ENCODE results near the gene HOXA13. TPM values are rescaled to one million over a fixed set of nuclear protein-coding genes. Genes with fewer than 3 reads are reported as not detected.

HOXA13 gene
- total RNA-seq, 3 donors from 2014 or later (not counting 1 experiment from before 2014, with no cell fraction given) = not detected

- H3K27me3 Mint-ChIP-seq (ENCODE audit: low read depth in 2 of 2) = peaks cover 67 to 69% of the 10 kb centered on the region in 2 donors
- Histone ChIP-seq H3K4me3 (ENCODE audit: low read length) (no peak overlapping the region), H3K9me3 (ENCODE audit: control insufficient read depth, insufficient read depth, low read length) (no peaks in the 10 kb centered on the region), H3K4me1 (ENCODE audit: control insufficient read depth, insufficient read depth, low read length) (peaks cover 26% of the 10 kb centered on the region), H3K27me3 (ENCODE audit: control insufficient read depth, insufficient read depth, low read length) (peaks cover 70% of the 10 kb centered on the region), H3K36me3 (ENCODE audit: control insufficient read depth, insufficient read depth, low read length) (no peaks in the 10 kb centered on the region), H3K27ac (ENCODE audit: low read length) (no peak overlapping the region)
- no peak for ATAC-seq
- no peaks in the 10 kb centered on the region for H3K36me3 Mint-ChIP-seq
- DNase-seq = no peak
- TF ChIP-seq CTCF (IDR thresholded peaks at IDR 0.05) = no peak
- H3K27ac Mint-ChIP-seq = no peak overlapping the region
- intact Hi-C loops (cut with micrococcal nuclease) = loop anchor here (5.0 to 10.0 kb wide), 3 partner anchors 38 to 1383 kb away; partner anchors contain the start of genes HOXA13 and HOXA9
- peak overlapping the region; percentile 17 for H3K4me3 Mint-ChIP-seq
- peaks cover 0 to 5% of the 10 kb centered on the region in 2 donors for H3K4me1 Mint-ChIP-seq
- no peaks in the 10 kb centered on the region for H3K9me3 Mint-ChIP-seq
- 6% methylated on average over 17 of the region's 18 CpGs for WGBS (ENCODE audit: insufficient coverage)
Observed at GRCh38 chr7:27240015-27240731, 40.3 kb upstream of the HOXA13 start.

DNA sequence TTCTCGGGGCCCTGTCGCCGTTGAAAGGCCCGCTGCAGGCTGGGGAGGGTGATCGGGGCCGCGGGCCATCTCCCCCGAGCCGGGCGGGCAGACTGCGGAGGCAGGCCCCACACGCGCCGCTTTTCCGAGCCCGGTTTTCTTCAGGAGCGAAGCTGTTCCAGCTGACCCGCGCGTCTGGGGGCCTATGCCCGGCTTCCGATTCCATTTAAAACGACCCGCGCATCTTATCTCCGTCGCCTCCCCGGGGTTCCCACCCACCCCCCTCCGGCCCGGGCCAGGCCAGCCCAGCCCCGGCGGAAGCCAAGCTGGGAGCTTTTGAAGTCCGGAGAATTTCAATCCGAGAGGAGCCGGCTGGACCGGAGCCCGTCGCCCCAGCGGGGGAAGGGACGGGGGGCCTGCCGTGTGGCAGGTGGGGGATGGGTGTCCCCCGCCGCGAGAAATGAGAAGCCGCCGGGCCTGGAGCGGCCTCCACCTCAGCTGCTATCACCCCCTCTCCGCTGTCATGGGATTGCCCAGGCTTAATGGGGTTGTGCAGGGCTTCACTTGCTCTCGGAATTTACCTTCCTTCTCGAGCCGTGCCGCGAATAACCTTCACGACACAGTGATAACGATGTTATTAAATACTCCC, 39.6 kb upstream of the HOXA13 start:
- Mint-ChIP-seq H3K4me3 (peak overlapping the region; percentile 17), H3K27ac (no peak overlapping the region), H3K9me3 (no peaks in the 10 kb centered on the region), H3K4me1 (peaks cover 0 to 5% of the 10 kb centered on the region in 2 donors), H3K36me3 (no peaks in the 10 kb centered on the region), H3K27me3 (ENCODE audit: low read depth in 2 of 2) (peaks cover 60 to 67% of the 10 kb centered on the region in 2 donors)
- H3K4me1 ChIP-seq (ENCODE audit: control insufficient read depth, insufficient read depth, low read length) = peaks cover 27% of the 10 kb centered on the region
- H3K27me3 ChIP-seq (ENCODE audit: control insufficient read depth, insufficient read depth, low read length) = peaks cover 64% of the 10 kb centered on the region
- intact Hi-C loops (cut with micrococcal nuclease) = loop anchor here (5.0 to 10.0 kb wide), 3 partner anchors 37 to 1382 kb away; partner anchors contain the start of genes HOXA13 and HOXA9
- H3K27ac ChIP-seq (ENCODE audit: low read length) = no peak overlapping the region
- H3K9me3 ChIP-seq (ENCODE audit: control insufficient read depth, insufficient read depth, low read length) = no peaks in the 10 kb centered on the region
- H3K36me3 ChIP-seq (ENCODE audit: control insufficient read depth, insufficient read depth, low read length) = no peaks in the 10 kb centered on the region
- DNase-seq = no peak
- no peak overlapping the region for H3K4me3 ChIP-seq (ENCODE audit: low read length)
- WGBS (ENCODE audit: insufficient coverage) = 5% methylated on average over 55 of the region's 55 CpGs
- TF ChIP-seq CTCF (IDR thresholded peaks at IDR 0.05) = no peak
- peak in 1 of 3 donors; percentile 43 for ATAC-seq

GRCh38 chr7:27238979-27239386, 39.1 kb upstream of the HOXA13 start:
- Histone ChIP-seq H3K27me3 (ENCODE audit: control insufficient read depth, insufficient read depth, low read length) (peaks cover 59% of the 10 kb centered on the region), H3K4me3 (ENCODE audit: low read length) (no peak overlapping the region), H3K36me3 (ENCODE audit: control insufficient read depth, insufficient read depth, low read length) (no peaks in the 10 kb centered on the region), H3K4me1 (ENCODE audit: control insufficient read depth, insufficient read depth, low read length) (peaks cover 27% of the 10 kb centered on the region), H3K27ac (ENCODE audit: low read length) (no peak overlapping the region), H3K9me3 (ENCODE audit: control insufficient read depth, insufficient read depth, low read length) (no peaks in the 10 kb centered on the region)
- peaks cover 61 to 67% of the 10 kb centered on the region in 2 donors for H3K27me3 Mint-ChIP-seq (ENCODE audit: low read depth in 2 of 2)
- no peaks in the 10 kb centered on the region for H3K9me3 Mint-ChIP-seq
- H3K4me1 Mint-ChIP-seq = peaks cover 0 to 5% of the 10 kb centered on the region in 2 donors
- DNase-seq = no peak
- intact Hi-C loops (cut with micrococcal nuclease) = no loop called here
- WGBS (ENCODE audit: insufficient coverage) = 30% methylated on average over 15 of the region's 15 CpGs
- H3K27ac Mint-ChIP-seq = no peak overlapping the region
- H3K36me3 Mint-ChIP-seq = no peaks in the 10 kb centered on the region
- no peak for ATAC-seq
- peak overlapping the region; percentile 17 for H3K4me3 Mint-ChIP-seq
- TF ChIP-seq CTCF (IDR thresholded peaks at IDR 0.05) = no peak

Data from natural killer cell (primary cell).